ENCODE measurements around the gene RIN3. TPM values are rescaled to one million over a fixed set of nuclear protein-coding genes. Genes with fewer than 3 reads are reported as not detected.
A peak's percentile ranks its signal among the peaks of the same experiment; 100 is the strongest.

Gene RIN3
- total RNA-seq, 1 donor from 2014 or later, result 22.1 TPM

DNA sequence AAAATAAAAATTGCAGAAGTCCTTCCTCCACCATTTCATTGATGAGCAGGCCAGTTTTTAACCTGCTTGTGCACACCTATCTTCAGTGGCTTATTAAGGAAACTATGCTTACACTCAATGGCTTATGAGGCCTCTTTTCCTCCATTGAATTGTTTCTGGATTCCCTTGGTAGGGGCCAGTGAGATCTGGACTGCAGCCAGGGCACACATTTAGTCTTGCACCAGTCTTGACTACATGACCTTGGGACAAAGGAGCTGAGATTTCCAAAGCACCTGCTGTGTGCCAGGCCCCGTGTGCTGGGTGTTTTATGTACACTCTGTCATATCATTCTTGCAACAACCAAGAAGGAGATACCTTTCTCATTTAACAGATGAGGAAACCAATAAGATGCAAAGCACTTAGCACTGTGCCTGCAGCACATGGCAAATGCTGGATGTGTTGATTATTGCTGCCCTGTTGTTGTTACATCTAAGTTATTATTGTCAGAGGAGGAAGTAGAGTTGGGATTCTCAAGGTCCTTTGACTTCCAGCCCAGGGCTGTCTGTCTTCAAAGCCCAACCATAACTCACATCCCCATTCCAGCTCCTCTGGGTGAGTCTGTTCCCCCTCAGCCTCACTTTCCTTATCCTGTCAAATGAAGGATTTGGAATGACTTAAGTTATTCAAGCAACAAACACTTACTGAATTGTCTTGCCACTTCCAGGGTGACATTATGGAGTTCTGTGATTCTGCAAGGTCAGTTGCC lies 31.6 kb upstream of the RIN3 start:
- DNase-seq (ENCODE audit: low spot score), result peak; percentile 37
- intact Hi-C loops (cut with DNase I), result no loop called here
- ATAC-seq, result peak; percentile 38

DNA sequence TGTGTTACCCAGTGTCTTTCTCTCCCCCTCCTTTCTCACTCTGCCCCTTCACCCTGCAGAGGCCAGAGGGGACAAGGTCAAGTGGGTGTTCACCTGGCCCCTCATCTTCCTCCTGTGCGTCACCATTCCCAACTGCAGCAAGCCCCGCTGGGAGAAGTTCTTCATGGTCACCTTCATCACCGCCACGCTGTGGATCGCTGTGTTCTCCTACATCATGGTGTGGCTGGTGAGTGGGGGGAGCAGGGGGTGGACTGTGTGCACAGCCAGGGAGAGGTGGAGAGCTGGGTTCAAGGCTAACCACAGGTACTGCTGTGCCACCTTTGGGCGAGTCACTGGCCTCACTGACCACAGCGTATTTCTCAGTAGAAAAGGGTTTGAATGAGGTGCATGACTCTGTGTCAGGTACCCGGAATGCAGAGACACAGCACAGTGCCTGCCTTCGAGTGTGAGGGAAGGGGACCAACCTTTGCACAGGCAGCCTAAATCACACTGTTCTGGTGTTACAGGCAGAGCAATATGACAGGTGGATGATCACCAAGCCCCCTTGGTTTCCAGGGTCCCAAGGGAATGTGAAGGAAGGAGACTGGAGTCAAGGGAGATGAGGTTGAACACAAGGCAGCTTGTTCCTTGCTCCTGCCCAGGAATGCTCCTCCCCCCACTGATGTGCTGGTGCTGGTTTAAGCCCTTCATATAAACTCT lies 30.8 kb upstream of the RIN3 start:
- no peak for ATAC-seq
- intact Hi-C loops (cut with DNase I), result no loop called here
- peak; percentile 40 for DNase-seq (ENCODE audit: low spot score)

DNA sequence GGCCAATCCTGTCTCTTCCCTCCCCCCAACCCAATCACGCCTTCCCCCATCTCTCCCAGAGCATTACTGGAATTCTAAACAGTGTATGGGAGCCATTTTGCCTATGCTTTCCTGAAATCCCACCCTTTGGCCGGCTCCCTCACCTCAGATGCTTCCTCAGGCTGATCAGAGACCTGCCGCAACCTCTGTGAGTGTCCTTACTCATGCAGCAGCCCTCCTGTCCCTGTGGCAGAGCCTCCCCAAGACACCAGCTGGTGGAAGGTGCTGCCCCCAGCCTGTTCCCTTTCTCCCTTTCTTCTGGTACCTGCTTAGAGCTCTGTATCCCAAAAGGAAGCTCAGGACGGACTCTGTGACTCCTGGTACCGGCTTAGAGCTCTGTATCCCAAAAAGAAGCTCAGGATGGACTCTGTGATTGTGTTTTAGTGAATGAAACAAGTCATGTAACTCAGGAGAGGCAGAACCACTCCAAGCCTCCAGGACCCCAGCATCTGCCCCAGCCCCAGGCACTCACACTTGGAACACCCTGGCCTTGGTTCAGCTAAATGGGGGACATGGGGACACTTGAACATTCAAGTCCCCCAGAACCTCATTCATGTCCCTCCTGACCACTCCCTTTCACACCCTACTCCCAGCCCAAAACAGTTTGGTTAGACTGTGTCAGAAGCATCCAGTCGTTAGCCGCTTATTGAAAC lies 29.3 kb upstream of the RIN3 start:
- intact Hi-C loops (cut with DNase I), result no loop called here
- DNase-seq (ENCODE audit: low spot score), result no peak
- no peak for ATAC-seq

- intact Hi-C loops (cut with DNase I), result no loop called here
- DNase-seq (ENCODE audit: low spot score) (no peak), ATAC-seq (no peak)
Observed at GRCh38 chr14:92486881-92487280, 26.7 kb upstream of the RIN3 start.

DNA sequence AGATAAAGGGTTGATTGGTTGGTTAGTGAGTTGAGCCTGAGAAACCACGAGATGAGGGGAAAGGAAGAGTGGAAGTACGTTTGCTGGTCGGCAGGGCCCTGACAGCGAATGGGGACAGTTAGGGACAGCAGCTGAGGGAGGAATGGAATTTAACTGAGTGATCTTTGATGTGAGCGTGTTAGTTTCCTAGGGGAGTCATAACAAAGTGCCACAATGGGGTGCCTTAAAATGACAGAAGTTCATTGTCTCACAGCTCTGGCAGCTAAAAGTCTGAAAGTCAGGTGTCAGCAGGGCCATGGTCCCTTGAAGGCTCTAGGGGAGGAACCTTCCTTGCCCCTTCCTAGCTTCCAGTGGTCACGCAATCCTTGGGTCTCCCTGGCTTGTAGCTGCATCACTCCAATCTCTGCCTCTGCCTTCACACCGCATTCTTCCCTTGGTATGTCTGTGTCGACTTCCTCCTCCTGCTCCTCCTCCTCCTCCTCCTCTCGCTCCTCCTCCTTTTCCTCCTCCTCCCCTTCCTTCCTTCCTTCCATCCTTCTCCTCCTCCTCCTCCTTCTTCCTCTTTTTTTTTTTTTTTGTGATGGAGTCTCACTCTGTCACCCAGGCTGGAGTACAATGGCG lies 26.0 kb upstream of the RIN3 start:
- ATAC-seq (no peak), DNase-seq (ENCODE audit: low spot score) (no peak)
- intact Hi-C loops (cut with DNase I), result no loop called here

DNA sequence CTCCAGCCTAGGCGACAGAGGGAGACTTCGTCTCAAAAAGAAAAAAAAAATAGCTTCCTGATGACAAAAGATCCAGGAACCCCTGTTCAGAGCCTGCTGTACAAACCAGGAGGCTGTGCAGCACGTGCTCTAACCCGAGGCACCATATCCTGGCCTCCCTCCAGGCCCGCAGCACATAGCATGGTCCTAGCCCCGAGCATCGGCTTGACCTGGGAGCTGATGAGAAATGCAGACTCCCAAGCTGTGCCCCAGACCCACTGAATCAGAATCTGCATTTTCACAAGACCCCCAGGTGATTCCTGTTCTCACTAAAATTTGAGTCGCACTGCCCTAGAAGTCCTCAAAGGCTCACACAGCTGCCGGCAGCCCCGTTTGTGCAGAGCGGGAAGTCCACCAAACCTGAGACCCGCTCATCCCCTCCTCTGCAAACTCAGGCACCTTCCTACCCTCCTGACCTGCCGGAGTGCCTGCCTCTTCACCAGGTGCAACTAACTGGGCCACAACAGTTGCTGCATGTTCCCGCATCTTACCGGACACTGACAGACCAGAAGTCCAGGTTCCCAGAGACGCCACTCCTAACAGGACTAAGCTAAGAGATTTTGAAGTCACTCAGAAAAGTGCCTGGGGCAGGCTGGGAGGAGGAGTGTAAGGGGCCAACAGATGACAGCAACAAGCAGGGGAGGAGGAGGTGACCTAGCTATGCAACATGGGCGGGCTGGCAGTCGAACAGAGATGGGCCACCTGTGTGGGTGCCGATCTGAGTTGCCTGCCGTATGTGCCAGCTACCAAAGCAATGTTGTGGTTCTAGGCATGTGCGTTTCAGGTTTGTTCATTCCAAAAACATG lies 24.0 kb upstream of the RIN3 start:
- no peak for ATAC-seq
- DNase-seq (ENCODE audit: low spot score), result no peak
- intact Hi-C loops (cut with DNase I), result no loop called here

- intact Hi-C loops (cut with DNase I), result no loop called here
- ATAC-seq (peak; percentile 31), DNase-seq (ENCODE audit: low spot score) (no peak)
Observed at GRCh38 chr14:92490239-92490959, 23.2 kb upstream of the RIN3 start.

GRCh38 chr14:92491782-92492181 lies 21.8 kb upstream of the RIN3 start:
- DNase-seq (ENCODE audit: low spot score) (no peak), ATAC-seq (no peak)
- intact Hi-C loops (cut with DNase I), result no loop called here

- peak; percentile 61 for ATAC-seq
- no peak for DNase-seq (ENCODE audit: low spot score)
- intact Hi-C loops (cut with DNase I), result no loop called here
Observed at GRCh38 chr14:92492258-92492657, 21.3 kb upstream of the RIN3 start.

- DNase-seq (ENCODE audit: low spot score), result no peak
- intact Hi-C loops (cut with DNase I), result no loop called here
Observed at GRCh38 chr14:92493024-92493423, 20.6 kb upstream of the RIN3 start.

DNA sequence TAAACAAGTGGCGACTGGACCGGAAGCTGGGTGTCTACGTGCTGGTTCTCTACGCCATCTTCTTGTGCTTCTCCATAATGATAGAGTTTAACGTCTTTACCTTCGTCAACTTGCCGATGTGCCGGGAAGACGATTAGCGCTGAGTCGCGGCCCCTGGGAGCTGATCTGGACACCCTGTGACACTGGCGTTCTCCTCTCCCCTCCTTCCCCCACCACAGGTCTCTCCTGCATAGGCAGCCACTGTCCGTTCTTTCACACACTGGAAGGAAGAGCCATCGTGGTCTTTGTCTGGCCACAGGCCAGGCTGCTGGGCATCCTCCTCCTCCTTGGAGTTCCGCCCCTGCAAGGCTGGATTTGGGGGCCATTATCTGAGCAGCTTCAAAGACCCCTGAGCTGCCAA lies 20.1 kb upstream of the RIN3 start:
- DNase-seq (ENCODE audit: low spot score) (no peak), ATAC-seq (no peak)
- intact Hi-C loops (cut with DNase I), result no loop called here

More at GRCh38 chr14:92493024-92493423, 20.6 kb upstream of the RIN3 start:
- ATAC-seq, result no peak

GRCh38 chr14:92494512-92494911 lies 19.1 kb upstream of the RIN3 start:
- ATAC-seq, result no peak
- intact Hi-C loops (cut with DNase I), result no loop called here
- DNase-seq (ENCODE audit: low spot score), result no peak

DNA sequence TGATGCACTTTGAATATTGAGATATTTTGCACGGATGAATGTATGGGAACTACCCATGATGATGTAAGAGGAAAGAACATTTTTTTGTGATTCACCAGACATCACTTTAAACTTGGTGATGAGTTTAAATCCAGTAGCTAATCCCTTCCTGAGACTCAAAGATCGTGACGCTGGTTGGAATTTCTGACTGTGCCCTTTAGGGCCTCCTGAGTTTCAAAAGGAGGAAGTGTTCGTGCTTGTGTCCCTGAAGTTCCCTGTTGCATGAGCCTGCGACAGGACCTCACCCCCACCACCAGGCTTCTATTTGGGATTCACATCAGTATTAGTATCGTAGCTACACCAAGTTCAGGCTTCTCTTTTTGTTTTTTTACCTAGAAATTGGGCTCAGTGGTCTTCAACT lies 18.6 kb upstream of the RIN3 start:
- DNase-seq (ENCODE audit: low spot score) (peak; percentile 31), ATAC-seq (peak; percentile 31)
- intact Hi-C loops (cut with DNase I), result no loop called here

DNA sequence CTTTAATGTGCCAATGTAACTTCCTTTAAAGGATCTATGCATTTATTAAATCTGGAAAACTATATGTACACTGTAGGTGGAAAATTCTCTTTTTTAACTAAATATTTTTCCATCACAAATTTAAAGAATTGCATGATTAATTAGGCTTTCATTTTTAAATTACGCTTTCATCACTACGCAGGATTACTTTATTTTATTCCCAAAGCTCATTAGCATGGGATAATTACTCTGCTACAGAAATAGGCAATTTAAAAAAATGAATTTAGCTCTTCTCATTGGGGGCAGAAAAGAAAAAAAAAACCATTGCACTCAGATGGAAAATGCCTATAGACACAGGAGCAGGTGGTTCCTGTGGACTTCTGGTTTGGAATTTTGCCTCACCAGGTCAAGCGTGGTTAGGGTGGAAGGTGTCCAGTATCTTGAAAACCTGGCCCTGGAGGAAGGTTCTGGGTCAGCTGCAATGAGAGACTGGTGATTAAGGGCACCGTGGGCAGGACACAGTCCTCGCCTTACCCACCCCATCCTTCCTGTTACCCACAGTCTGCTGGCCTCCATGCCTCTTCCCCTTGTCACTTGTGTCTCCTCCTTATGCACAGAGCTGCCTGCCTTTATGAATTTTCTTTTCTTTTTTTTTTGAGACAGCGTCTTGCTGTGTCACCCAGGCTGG lies 17.3 kb upstream of the RIN3 start:
- ATAC-seq, result no peak
- intact Hi-C loops (cut with DNase I), result no loop called here

DNA sequence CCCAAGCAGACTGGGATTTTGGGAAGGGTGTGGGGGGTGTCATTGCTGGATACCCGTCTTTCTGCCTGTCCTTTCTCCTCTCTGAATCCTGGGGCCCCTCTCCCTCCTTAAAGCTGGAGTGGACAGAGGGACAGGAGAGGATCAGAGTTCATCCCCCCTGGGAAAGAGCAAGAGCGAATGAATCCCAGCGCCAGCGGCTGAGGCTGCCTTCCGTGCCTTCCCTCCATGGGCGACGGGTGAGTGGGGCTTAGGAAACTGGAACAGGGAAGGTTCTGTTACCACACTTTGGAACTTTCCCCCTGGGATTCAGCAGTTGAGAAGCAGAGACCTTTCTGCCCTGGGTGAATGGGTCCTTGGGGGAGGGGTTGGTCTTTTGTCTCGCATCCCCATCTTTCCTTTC lies 16.2 kb upstream of the RIN3 start:
- no peak for ATAC-seq
- DNase-seq (ENCODE audit: low spot score), result no peak
- intact Hi-C loops (cut with DNase I), result no loop called here

More for the DNA sequence above, 17.3 kb upstream of the RIN3 start:
- DNase-seq (ENCODE audit: low spot score), result no peak

GRCh38 chr14:92499234-92499633 lies 14.3 kb upstream of the RIN3 start:
- intact Hi-C loops (cut with DNase I), result no loop called here
- ATAC-seq, result no peak
- DNase-seq (ENCODE audit: low spot score), result no peak

DNA sequence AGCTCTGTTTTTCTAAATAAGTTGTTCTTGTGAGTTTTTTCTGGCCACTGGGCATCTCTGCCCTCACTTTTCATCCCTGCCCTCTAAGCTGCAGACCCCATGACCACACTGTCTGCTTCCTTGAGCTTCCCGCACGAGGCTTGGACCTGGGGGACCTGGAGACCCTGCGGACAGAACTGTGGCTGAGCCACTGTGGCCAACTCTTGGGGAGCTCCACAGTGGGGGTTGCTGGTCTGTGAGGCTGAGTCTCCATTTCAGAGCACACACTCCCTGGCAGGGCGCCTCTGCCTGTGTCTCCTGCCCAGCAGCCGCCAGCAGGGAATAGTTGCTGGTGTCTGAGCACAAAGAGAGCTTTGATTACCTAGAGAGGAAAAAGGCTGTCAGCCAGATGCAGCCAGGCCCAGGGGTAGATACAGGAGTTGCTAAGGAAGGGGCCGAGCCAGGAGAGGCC lies 13.1 kb upstream of the RIN3 start:
- intact Hi-C loops (cut with DNase I), result no loop called here
- ATAC-seq (peak; percentile 88), DNase-seq (ENCODE audit: low spot score) (no peak)
